GM23338 (cell line): Measurements from ENCODE around the gene NCKIPSD. TPM values are rescaled to one million over a fixed set of nuclear protein-coding genes. Genes with fewer than 3 reads are reported as not detected.

Experiments used
- ATAC-seq: fragments of 200-7000 bp; cut with Tn5 transposase; 3 replicates; pipeline ENCODE4 v1.9.1; 2020
- DNase-seq: peaks from one replicate; pipeline ENCODE4 v3.0.0-alpha.2; 2015; ENCODE audit warnings: low spot score
- H2AFZ ChIP-seq: fragments of 200-600 bp; sonication (generic); 2 replicates; pipeline ENCODE4 v1.8.0; 2016; ENCODE audit warnings: antibody characterized with exemption, mild to moderate bottlenecking, moderate library complexity
- H3F3A ChIP-seq: fragments of 200-600 bp; sonication (generic); replicated peaks from 2 replicates; pipeline ENCODE4 v1.8.0; 2017; ENCODE audit warnings: antibody characterized with exemption, mixed run types, low read depth
- H3K27ac ChIP-seq: fragments of 200-600 bp; sonication (generic); 2 replicates; pipeline ENCODE4 v1.6.1; 2016; ENCODE audit warnings: low read depth
- H3K27me3 ChIP-seq: fragments of 200-600 bp; sonication (generic); 2 replicates; pipeline ENCODE4 v1.8.0; 2016; ENCODE audit warnings: mild to moderate bottlenecking, mixed run types, moderate library complexity; ENCODE audit not compliant: insufficient read depth
- H3K36me3 ChIP-seq: fragments of 200-600 bp; sonication (generic); 2 replicates; pipeline ENCODE4 v1.8.0; 2016; ENCODE audit warnings: mild to moderate bottlenecking; ENCODE audit not compliant: insufficient read depth
- H3K4me1 ChIP-seq: fragments of 200-600 bp; sonication (generic); 2 replicates; pipeline ENCODE4 v1.8.0; 2016; ENCODE audit warnings: mild to moderate bottlenecking, moderate library complexity; ENCODE audit not compliant: insufficient read depth
- H3K4me2 ChIP-seq: fragments of 200-600 bp; sonication (generic); 2 replicates; pipeline ENCODE4 v1.7.1; 2017; ENCODE audit warnings: mixed run types
- H3K4me3 ChIP-seq: fragments of 200-600 bp; sonication (generic); 2 replicates; pipeline ENCODE4 v1.6.1; 2016; ENCODE audit warnings: mixed run types
- H3K79me2 ChIP-seq: fragments of 200-600 bp; sonication (generic); replicated peaks from 2 replicates; pipeline ENCODE4 v1.8.0; 2017; ENCODE audit warnings: mild to moderate bottlenecking; ENCODE audit not compliant: insufficient read depth
- H3K9me2 ChIP-seq: fragments of 200-600 bp; sonication (generic); 2 replicates; pipeline ENCODE4 v1.8.0; 2017; ENCODE audit not compliant: insufficient read depth
- H4K20me1 ChIP-seq: fragments of 200-600 bp; sonication (generic); replicated peaks from 2 replicates; pipeline ENCODE4 v1.8.0; 2017; ENCODE audit warnings: mild to moderate bottlenecking; ENCODE audit not compliant: insufficient read depth
- H3K27ac Mint-ChIP-seq: 2 replicates; pipeline ENCODE4 v1.8.0; 2020; ENCODE audit warnings: inconsistent platforms, mild to moderate bottlenecking, moderate library complexity, mixed read lengths
- H3K27me3 Mint-ChIP-seq: 3 replicates; pipeline ENCODE4 v1.8.0; 2022; ENCODE audit warnings: low read depth, mild to moderate bottlenecking, moderate library complexity, mixed read lengths, inconsistent platforms; ENCODE audit not compliant: insufficient read depth, poor library complexity
- H3K36me3 Mint-ChIP-seq: 3 replicates; pipeline ENCODE4 v1.8.0; 2021; ENCODE audit warnings: low read depth, mild to moderate bottlenecking, inconsistent platforms, moderate library complexity, mixed read lengths
- H3K4me1 Mint-ChIP-seq: 3 replicates; pipeline ENCODE4 v1.8.0; 2020; ENCODE audit warnings: mild to moderate bottlenecking, inconsistent platforms, mixed read lengths
- H3K4me3 Mint-ChIP-seq: 3 replicates; pipeline ENCODE4 v1.8.0; 2021; ENCODE audit warnings: moderate library complexity, mild to moderate bottlenecking, inconsistent platforms, mixed read lengths
- H3K9me3 Mint-ChIP-seq: 3 replicates; pipeline ENCODE4 v1.8.0; 2020; ENCODE audit warnings: moderate library complexity, mild to moderate bottlenecking, inconsistent platforms, mixed read lengths
- CREB1 ChIP-seq: fragments of 250-450 bp; sonication (Bioruptor Pico); IDR thresholded peaks from 2 replicates; pipeline ENCODE4 v1.5.0; 2020; ENCODE audit warnings: low read depth, mild to moderate bottlenecking, moderate library complexity
- CTCF ChIP-seq, 2 experiments: fragments of 200-600 bp in 1 of 2; sonication (generic) in 1 of 2; conservative IDR thresholded peaks; 2 replicates each; pipeline versions ENCODE4 v1.5.1 to v1.6.1; 2016 to 2017; ENCODE audit warnings: antibody characterized with exemption in 2 of 2, low read depth in 2 of 2, mild to moderate bottlenecking in 2 of 2, moderate library complexity in 1 of 2
- ETS1 ChIP-seq: IDR thresholded peaks from 2 replicates; pipeline ENCODE4 v1.6.1; 2016; ENCODE audit warnings: antibody characterized with exemption
- EZH2 ChIP-seq: fragments of 200-600 bp; sonication (generic); IDR thresholded peaks from one replicate; pipeline ENCODE4 v1.8.0; 2017; ENCODE audit warnings: antibody characterized with exemption, mild to moderate bottlenecking, low read depth; ENCODE audit not compliant: unreplicated experiment
- EZH2phosphoT487 ChIP-seq: fragments of 200-600 bp; sonication (generic); IDR thresholded peaks from one replicate; pipeline ENCODE4 v1.8.1; 2018; ENCODE audit warnings: antibody characterized with exemption; ENCODE audit not compliant: unreplicated experiment
- JUNB ChIP-seq: IDR thresholded peaks from one replicate; pipeline ENCODE4 v1.6.1; 2016; ENCODE audit warnings: antibody characterized with exemption; ENCODE audit not compliant: unreplicated experiment
- NANOG ChIP-seq: IDR thresholded peaks from 2 replicates; pipeline ENCODE4 v1.6.1; 2016; ENCODE audit warnings: antibody characterized with exemption, borderline replicate concordance
- POLR2AphosphoS5 ChIP-seq: IDR thresholded peaks from 2 replicates; pipeline ENCODE4 v1.6.1; 2016; ENCODE audit warnings: antibody characterized with exemption, low read depth
- REST ChIP-seq: IDR thresholded peaks from one replicate; pipeline ENCODE4 v1.6.1; 2018; ENCODE audit warnings: antibody characterized with exemption; ENCODE audit not compliant: unreplicated experiment
- STAT1 ChIP-seq: IDR thresholded peaks from one replicate; pipeline ENCODE4 v1.6.1; 2016; ENCODE audit warnings: antibody characterized with exemption; ENCODE audit not compliant: unreplicated experiment
- ZNF114 ChIP-seq: fragments of 250-450 bp; sonication (Bioruptor Pico); IDR thresholded peaks from 2 replicates; pipeline ENCODE4 v1.5.0; 2020; ENCODE audit warnings: mild to moderate bottlenecking, moderate library complexity
- ZNF331 ChIP-seq: fragments of 250-450 bp; sonication (Bioruptor Pico); IDR thresholded peaks from 2 replicates; pipeline ENCODE4 v1.5.0; 2020; ENCODE audit warnings: low read depth, mild to moderate bottlenecking, moderate library complexity
- ZNF462 ChIP-seq: fragments of 250-450 bp; sonication (Bioruptor Pico); IDR thresholded peaks from 2 replicates; pipeline ENCODE4 v1.5.0; 2020; ENCODE audit warnings: mild to moderate bottlenecking, moderate library complexity
- polyA plus RNA-seq: library from polyadenylated mRNA; unstranded; fragments of >200 nt; fragmentation: Nextera tagmentation; extraction: Ambion mirVana; gene quantifications from 2 replicates; pipeline ENCODE4 v1.2.1, GENCODE V29; 2016
- total RNA-seq: library from RNA; depleted of rRNA; stranded (reverse); fragments of >200 nt; shearing (Covaris generic); gene quantifications from 2 replicates; pipeline ENCODE4 v1.2.3, GENCODE V29; 2014

Gene NCKIPSD
- total and polyA plus RNA-seq, 2 experiments from 2014 or later, result 15.1 to 45.1 TPM

GRCh38 chr3:48681974-48682610, 3.6 kb downstream of the NCKIPSD start:
- Histone ChIP-seq H4K20me1 (0 out of 2 replicates have a peak, but pooled peaks cover 2% of the 10 kb centered on the region), H3F3A (peaks cover 10% of the 10 kb centered on the region), H3K36me3 (no peaks in the 10 kb centered on the region), H3K79me2 (peaks cover 13% of the 10 kb centered on the region), H3K9me2 (no peaks in the 10 kb centered on the region), H3K4me1 (peaks cover 7% of the 10 kb centered on the region), H3K4me2 (no peak overlapping the region), H3K27ac (no peak overlapping the region), H3K27me3 (no peaks in the 10 kb centered on the region), H3K4me3 (no peak overlapping the region), H2AFZ (no peak overlapping the region)
- Mint-ChIP-seq H3K27ac (no peak overlapping the region), H3K27me3 (peaks cover 17% of the 10 kb centered on the region), H3K4me1 (peaks cover 17% of the 10 kb centered on the region), H3K36me3 (peaks cover 53% of the 10 kb centered on the region), H3K4me3 (no peak overlapping the region), H3K9me3 (no peaks in the 10 kb centered on the region; the same call in 2 of the 3 replicates)
- no peak for ATAC-seq
- TF ChIP-seq EZH2phosphoT487 (no peak), STAT1 (no peak), ETS1 (no peak), CREB1 (CRISPR knock-in tag) (no peak), POLR2AphosphoS5 (no peak), ZNF462 (CRISPR knock-in tag) (no peak), ZNF114 (CRISPR knock-in tag) (no peak), CTCF (conservative IDR thresholded peaks at IDR 0.05; ENCODE audit: low read depth in 2 of 2) (no peak), REST (no peak), NANOG (no peak), ZNF331 (no peak), JUNB (no peak), EZH2 (no peak)
- no peak for DNase-seq
